Measurements from ENCODE around the gene VIT.

The VIT gene

GRCh38 chr2:36713310-36713709, 16.8 kb downstream of the VIT start:
- DNase-seq: no peak

- DNase-seq: no peak
Measured at GRCh38 chr2:36716111-36716510, 19.6 kb downstream of the VIT start.

DNA sequence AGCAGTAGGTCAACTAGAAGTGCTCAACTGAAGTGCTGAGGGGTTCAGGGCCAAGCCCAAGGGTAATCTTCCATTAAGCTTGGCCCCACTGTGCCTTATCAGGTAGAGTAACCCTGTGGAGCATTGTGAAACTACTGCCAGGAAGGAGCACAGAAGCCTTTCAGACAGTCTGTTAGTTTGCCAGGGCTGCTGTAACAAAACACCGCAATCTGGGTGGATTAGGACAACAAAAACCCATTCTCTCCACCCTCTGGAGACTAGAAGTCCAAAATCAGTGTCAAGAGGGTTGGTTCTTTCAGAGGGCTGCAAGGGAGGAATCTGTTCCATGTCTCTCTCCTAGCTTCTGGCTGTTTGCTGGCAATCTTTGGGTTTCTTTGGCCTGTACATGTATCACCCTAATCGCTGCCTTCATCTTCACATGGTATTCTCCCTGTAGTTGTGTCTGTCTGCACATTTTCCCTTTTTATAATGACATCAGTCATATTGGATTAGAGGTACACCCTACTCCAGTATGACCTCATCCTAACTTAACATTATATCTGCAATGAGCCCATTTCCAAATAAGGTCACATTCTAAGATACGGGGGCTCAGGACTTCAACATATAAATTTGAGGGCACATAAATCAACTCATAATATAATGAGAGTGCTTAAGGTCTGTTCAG, 21.2 kb downstream of the VIT start:
- no peak for DNase-seq

DNA sequence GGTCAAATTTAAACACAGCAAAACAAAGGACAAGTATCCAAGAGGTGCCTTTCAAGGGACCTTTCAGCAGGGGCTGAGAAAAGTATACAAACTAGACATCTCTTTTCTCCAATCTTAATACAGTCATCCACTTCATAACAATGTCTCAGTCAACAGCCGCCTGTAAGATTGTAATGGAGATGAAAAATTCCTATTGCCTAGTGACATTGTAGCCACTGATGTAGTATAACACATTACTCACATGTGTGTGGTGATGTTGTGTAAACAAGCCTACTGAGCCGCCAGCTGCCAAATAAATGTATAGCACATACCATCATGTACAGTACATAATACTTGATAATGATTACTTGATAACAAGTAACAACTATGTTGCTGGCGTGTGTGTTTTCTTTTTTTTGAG, 31.0 kb downstream of the VIT start:
- DNase-seq: no peak

DNA sequence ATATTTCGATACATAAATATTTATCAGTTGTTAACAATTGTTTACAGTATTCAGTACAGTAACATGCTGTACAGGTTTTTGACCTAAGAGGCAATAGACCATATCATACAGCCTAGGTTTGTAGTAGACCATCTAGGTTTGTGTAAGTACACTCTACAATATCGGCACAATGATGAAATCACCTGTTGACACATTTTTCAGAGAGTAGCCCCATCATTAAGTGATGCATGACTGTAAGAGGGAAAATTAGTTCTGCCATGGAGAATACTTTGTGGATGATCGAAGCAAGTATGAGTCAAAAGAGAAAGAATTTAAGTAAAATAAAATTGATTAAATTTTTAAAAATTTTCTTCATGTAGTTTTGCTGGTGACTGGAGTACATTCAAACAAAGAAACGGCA, 32.6 kb downstream of the VIT start:
- no peak for DNase-seq

DNA sequence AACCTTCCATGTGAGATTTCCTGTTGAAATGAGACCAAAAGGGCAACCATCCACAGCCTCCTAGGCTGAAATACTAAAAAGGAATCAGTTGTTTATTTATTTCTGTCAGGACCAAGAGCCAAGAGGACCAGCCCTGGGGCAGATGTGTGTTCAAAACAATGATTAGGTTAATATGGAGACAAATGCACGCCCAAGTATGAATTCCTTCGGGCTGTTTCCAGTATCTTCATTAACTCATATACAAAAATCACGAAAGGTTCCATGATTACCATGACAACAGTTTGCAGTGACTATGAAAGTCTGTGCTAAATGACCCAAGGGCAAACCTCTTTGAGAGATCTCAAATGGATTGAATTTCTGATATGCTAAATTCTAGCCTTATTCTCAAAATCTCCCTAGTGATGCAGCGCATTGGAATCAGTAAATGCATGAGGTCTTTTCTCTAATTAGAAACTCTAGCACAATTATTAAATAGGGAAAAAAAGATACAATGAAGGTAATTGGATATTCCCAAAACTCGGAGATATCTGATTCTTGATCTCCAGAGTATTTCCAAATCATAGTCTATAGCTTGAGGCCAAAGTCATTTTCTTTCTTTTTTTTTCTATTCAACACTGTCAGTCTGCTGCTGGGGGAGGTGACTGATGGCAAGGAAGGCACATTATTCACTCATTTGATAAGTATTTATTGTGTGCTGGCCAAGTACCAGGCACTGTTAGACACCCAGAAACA, 35.6 kb downstream of the VIT start:
- no peak for DNase-seq

DNA sequence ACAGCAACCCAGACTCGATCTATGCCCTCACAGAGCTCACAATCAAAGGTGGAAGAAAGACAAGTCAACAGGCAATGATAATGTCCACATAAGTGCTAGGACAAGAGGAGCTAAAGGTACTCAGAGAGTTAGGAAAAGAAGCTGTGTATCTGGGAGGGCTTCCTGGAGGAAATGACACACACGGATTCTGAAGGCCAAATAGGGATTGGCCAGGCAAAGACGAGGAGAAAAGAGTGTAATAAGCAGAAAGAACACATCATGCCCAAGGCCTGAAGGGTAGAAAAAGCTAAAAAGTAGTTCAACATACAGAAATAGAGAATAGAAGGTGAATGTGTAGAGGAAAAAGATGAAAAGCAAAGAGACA, 36.1 kb downstream of the VIT start:
- DNase-seq: no peak

DNA sequence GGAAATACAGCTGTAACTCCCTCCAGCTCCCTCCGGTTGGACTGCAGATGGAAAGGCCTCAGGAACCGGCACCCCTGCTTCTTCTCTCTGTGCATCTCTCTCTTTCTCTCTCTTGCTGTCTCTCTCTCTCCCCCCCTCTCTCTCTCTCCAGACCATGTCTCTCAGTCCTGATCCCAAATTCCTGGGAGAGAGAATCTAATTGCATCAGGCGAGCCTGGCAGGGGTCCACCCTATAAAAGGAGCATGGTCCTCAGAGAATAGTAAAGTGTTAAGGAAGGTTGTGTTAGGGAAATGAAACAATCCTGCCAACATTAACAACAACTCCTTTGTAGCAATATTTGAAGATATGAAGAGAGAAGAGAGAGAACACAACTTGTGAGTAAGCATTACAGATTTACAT, 36.7 kb downstream of the VIT start:
- no peak for DNase-seq

DNA sequence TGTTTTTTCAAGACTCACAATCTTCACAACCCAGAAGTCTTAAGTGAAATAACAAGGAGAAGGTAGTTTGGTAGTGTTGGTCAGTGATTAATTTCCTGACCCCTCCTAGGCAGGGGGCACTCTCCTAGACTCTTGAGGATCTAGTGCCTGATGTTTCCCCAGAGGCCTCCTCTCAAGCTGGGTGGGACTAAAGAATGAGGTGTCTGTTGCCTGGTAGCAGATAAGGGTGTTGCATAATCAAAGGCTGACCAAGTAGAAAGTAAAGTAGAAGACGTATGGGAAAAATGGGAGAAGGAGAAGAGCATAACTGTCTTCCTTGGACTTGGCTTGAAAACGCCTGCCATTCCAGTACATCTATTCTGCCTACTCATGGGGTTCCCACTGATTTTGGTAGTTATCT, 37.8 kb downstream of the VIT start:
- DNase-seq: no peak

DNA sequence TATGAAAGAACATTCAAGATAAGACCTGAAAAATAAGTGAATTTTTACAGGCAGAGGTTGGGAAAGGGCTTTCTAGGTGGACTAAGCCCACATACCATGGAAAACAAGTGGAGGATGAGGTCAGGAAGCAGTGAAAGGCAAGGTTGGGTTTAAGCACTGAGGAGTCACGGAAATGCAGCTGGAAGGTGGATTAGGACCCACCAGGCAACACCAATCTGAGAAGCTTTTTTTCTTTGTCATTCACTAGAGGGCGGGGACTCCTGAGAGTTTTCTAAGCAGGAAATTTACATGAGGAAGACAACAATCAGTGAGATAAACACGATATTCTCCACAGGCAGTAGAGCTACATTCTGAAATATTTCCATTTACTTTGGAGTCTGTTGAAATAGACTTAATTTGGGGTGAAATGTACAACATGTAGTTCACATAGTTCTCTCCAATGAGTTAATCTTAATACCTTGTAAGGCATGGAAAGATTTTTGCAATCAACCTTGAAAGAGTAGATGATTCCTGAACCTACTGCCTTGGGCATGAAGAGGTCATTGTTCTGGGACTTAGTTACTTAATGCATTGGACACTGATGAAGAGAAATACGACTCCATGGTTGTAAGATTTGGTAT, 40.7 kb downstream of the VIT start:
- no peak for DNase-seq

DNA sequence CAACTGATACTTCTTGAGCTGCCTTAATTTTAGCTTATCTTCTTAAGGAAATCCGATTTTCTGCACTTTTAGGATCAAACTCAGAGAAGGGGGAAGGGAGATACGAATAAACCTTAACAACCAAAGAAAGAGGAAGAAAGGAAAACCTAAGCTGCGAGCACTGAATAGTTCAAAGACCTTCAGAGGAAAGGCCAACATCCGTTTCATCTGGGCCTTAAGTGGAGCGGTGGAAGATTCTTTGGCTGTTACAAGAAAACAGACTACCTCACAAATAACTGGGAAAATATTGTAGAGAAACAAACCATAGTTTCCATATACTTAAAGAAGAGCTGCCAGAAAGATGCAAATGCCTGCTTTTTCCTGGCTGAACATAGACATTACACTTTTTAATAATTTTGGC, 43.6 kb downstream of the VIT start:
- no peak for DNase-seq

DNA sequence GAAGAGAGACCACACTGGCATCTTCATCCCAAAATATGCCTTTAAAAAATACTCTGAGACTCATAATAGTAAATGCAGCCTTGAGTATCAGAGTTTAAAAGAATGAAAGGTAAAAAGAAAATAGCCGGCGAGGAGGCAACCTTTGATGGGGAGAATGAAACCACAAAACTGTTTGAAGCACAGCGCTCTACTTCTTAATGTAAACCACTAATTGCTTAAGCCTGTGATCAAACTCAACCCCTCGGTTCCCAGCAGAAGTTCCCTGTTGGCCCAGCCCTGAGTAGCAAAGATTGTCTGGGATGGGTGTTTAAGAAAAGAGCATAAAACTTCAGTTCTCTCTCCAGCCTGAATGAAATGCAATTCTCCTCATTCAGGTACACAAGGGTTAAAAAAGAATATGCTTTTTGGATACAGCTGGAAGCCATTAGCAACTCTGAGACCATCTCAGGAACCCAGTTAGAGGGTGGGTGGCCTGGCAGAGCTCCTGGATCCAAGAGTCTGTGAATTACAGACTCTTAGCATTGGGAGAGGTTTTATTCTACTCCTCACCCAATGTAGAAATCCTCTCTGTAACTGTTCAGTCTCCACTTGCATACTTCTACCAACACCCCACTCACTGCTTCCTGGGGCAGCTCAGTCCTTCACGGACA, 44.8 kb downstream of the VIT start:
- DNase-seq: no peak

GRCh38 chr2:36743954-36744353, 47.4 kb downstream of the VIT start:
- DNase-seq: no peak

- DNase-seq: no peak
Measured at GRCh38 chr2:36748166-36748565, 51.7 kb downstream of the VIT start.

GRCh38 chr2:36750101-36750500, 53.6 kb downstream of the VIT start:
- DNase-seq: no peak

DNA sequence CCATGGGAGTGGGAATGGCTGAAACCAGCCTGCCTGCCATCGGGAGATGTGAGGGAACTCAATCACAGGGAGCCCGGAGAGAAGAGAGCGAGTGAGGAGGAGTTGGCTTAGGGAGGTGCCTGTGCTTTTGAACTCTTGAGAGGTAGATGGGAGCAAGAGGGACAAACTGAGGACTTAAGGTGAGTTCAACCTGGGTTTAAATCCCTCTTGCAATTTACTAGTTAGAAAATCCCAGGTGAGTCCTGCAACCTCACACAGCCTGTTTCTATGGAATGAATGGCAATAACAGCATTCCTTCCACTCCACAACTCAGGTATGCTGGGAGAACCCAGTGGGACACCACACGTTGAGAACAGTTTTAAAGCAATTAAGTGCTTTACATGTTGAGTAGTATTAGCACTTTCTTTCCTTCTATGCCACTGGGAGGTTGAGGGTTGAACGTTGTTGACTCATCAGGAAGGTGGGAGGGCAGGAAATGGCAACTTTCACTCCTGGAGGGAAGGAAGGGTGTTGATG, 57.3 kb downstream of the VIT start:
- no peak for DNase-seq

DNA sequence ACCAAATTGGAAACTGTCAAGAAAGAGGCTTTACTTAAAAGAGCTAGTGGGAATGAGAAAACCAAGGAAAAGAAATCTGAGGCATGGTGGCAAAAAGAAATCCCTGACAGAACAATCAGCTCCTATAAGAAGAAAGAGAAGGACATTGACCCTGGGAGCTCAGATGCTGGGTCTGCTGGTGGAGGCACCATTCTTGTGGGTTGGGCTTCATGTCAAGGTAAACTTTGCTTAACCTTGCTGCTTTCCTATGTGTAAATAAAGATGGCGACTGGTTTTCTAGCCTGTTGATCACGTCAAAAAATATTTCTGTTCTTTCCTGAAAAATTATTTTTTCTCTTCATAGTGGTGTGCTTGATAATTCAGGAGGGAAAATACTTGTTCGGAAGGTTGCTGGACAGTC, 58.1 kb downstream of the VIT start:
- no peak for DNase-seq

GRCh38 chr2:36756438-36756837, 59.9 kb downstream of the VIT start:
- no peak for DNase-seq

DNA sequence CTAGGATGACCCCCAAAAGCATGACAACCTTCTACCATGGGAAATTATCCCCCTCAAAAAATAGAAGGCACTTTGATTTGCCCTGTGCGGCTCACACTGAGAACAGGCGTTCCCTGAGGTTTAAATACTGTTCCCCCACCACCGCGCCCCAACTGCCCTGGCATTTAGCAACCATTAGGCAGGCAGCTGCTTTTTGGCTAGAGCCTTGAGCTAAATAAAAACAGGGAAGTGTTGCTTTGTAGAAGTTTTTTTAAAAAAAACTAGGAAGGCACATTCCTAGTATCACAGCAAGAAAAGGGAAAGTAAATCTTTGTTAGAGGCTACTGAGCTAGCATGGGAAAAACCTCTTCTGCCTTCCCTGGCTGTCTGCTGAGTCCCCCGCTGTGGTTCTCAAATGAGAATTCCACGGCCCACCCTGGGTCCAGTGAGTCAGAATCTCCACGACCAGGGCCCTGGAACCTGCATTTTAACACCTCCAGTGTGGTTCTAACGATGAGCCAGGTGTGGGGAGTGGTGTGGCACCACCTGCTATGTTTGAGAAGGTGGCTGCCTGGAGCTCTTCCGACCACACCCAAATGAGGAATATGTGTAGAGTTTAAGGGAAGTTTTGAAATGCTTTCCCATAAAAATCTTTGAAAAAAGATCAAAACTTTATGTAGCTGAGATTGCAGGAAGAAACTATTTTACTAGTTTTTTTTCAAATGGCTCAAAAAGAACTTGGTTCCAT, 66.4 kb downstream of the VIT start:
- DNase-seq: no peak

- no peak for DNase-seq
Measured at GRCh38 chr2:36769106-36769505, 72.6 kb downstream of the VIT start.

DNA sequence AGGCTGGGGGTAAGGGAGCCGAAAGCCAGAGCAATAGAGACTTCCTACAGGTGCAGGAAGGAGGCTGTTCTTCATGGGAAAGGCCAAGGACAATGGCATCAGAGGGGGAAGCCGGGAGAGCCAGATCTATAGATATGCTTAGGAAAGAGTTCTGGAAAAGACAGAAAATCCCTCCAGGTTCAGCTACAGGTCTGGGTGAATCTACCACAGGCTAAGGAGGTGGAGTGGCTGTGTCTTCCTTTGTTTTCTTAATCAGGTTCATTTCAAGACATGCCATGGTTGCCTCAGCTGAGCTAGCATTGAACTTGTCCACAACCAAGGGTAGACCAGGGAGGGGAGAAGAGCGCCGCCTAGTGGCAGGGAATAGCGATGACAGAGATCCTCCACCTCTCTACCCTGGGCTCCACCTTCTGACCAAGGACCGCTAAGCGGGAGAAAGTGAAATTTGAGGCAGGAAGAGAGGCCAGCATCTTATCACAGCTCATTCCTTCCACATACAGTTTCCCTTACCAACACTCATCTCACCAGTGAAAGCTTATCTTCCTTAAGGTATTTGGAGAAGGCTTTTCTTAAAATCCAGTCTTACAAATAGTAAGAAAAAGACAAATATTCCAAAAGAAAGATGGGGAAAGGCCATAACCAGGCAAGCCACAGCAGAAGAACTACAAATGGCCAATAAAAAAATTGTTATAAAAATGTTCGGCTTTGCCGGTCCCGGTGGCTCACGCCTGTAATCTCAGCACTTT, 74.2 kb downstream of the VIT start:
- no peak for DNase-seq

GRCh38 chr2:36771671-36772070, 75.2 kb downstream of the VIT start:
- DNase-seq: no peak

Measured in NCI-H774 (cell line).